HG03571 (cell line): ENCODE results near the gene TBC1D9.
A peak's percentile ranks its signal among the peaks of the same experiment; 100 is the strongest.
"Not testable (repeated sequence)": the region's sequence is repeated elsewhere in the genome, so short reads cannot be mapped to it uniquely, and the experiment has no call there.

Source experiments
- ATAC-seq: cut with Tn5 transposase; IDR thresholded peaks from one replicate; pipeline ENCODE4 v1.9.1; 2021; ENCODE audit not compliant: unreplicated experiment

The TBC1D9 gene

GRCh38 chr4:140754918-140755773, 1.0 kb downstream of the TBC1D9 start:
- no peak for ATAC-seq

- ATAC-seq: no peak
Observed at GRCh38 chr4:140753329-140753728, 2.9 kb downstream of the TBC1D9 start.

- no peak for ATAC-seq
Observed at GRCh38 chr4:140752291-140753068, 3.7 kb downstream of the TBC1D9 start.

- ATAC-seq: no peak
Observed at GRCh38 chr4:140750470-140750869, 5.7 kb downstream of the TBC1D9 start.

GRCh38 chr4:140748171-140748570, 8.0 kb downstream of the TBC1D9 start:
- ATAC-seq: no peak

GRCh38 chr4:140746546-140746945, 9.6 kb downstream of the TBC1D9 start:
- ATAC-seq: not testable (repeated sequence)

GRCh38 chr4:140744421-140744820, 11.8 kb downstream of the TBC1D9 start:
- ATAC-seq: no peak

- ATAC-seq: peak; percentile 60
Observed at GRCh38 chr4:140743194-140743931, 12.8 kb downstream of the TBC1D9 start.

GRCh38 chr4:140742838-140743193, 13.4 kb downstream of the TBC1D9 start:
- peak; percentile 14 for ATAC-seq

- no peak for ATAC-seq
Observed at GRCh38 chr4:140740906-140741670, 15.1 kb downstream of the TBC1D9 start.

GRCh38 chr4:140740422-140740821, 15.8 kb downstream of the TBC1D9 start:
- ATAC-seq: no peak

- no peak for ATAC-seq
Observed at GRCh38 chr4:140739971-140740370, 16.2 kb downstream of the TBC1D9 start.

- ATAC-seq: no peak
Observed at GRCh38 chr4:140738139-140738538, 18.0 kb downstream of the TBC1D9 start.

GRCh38 chr4:140736669-140737343, 19.4 kb downstream of the TBC1D9 start:
- no peak for ATAC-seq

GRCh38 chr4:140735779-140736391, 20.3 kb downstream of the TBC1D9 start:
- ATAC-seq: no peak

- no peak for ATAC-seq
Observed at GRCh38 chr4:140735317-140735716, 20.9 kb downstream of the TBC1D9 start.

- ATAC-seq: no peak
Observed at GRCh38 chr4:140732780-140733179, 23.4 kb downstream of the TBC1D9 start.

GRCh38 chr4:140729344-140730049, 26.7 kb downstream of the TBC1D9 start:
- ATAC-seq: no peak
